ENCODE measurements around the gene UBE3B.

UBE3B gene

GRCh38 chr12:109533487-109533740 lies 56.0 kb downstream of the UBE3B start:
- DNase-seq: no peak

DNA sequence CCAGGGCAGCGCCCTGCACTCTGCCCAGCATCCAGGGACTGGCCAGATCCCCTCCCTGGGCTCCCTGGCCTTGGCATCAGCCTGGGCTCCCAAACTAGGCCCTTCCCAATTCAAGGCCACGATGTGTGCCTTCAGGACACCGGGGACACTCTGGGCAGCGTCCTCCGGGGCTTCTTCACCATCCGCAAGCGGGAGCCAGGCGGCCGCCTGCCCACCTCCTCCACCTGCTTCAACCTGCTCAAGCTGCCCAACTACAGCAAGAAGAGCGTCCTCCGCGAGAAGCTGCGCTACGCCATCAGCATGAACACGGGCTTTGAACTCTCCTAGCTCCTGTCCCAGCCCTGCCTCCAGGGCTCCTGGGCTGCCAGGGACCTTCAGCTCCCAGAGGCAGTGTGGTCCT lies 57.0 kb downstream of the UBE3B start:
- no peak for DNase-seq

DNA sequence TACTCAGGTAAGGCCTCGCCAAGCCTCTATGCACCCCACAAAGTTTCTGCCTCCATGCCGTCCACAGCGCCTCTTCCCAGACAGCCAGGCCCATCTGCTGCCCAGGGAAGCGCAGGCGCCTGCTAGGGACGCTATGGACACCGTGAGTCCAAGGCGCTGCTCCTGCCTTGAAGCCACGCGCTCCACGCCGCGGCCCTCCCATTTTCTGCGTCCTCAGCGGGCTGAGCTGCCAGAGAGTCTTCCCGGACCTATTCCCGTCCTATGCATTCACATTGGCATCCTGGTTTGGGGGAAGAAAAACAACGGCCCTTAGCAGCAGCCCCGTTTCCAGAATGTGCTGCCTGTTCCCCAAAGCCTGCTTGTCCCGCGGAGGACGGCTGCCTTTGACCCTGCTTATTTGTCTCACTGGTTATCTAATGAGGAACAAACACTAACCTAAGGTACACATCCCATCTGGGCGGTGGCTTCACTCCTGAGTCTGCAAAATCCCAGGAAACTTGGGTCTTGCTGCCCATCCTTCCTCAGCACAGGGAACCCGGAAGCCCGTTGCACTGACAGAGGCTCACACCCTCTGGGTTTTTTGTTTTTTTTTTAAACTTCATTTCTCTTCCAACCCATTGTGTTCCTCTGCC lies 57.9 kb downstream of the UBE3B start:
- DNase-seq: no peak

- DNase-seq: no peak
These were observed 58.4 kb downstream of the UBE3B start for GRCh38 chr12:109535863-109536250.

- DNase-seq: no peak
These were observed 59.7 kb downstream of the UBE3B start for GRCh38 chr12:109537136-109537535.

- no peak for DNase-seq
These were observed 60.9 kb downstream of the UBE3B start for GRCh38 chr12:109538191-109538863.

GRCh38 chr12:109539508-109539907 lies 62.1 kb downstream of the UBE3B start:
- DNase-seq: peak; percentile 65

DNA sequence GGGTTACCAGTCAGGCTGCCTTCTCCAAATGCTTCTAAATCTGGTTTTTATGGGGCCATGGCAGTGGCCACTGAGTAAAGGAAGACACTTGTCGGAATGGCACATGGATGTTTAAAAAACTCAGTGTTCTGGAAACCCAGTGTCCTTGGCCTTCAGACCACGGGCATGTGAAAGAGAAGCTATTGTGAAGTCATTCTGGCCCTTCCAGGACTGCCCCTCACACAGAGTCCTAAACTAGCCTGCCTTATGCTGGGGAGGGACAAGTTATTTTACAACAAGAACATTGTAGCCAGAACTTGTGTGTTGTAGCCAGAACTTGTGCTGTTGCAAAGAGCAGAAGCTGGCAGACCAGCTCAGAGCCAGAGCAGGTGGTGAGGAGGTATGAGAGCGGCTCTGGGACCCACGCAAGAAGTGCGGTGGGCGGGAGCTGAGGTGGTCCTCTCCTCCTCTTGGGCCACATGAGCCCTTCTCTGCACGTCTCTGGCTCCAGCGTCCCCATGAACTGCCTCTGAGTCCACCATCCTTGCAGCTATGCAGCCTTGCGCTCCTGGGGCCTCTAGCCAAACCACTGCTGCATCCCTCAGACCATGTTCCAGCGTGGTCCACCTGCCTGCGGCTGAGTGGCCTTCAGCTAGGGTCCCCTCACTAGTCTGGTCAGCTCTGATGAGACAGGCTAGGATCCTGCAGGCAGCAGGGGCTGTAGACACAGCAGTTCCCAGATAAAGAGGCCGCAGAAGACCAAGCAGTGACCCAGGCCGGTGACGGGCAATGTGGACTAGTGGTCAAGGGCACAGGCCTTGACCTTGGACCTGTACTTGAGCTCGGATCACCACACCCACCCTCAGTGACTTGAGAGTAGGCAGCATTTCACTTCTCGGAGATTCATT lies 63.3 kb downstream of the UBE3B start:
- no peak for DNase-seq

- DNase-seq: no peak
These were observed 63.9 kb downstream of the UBE3B start for GRCh38 chr12:109541413-109541726.

GRCh38 chr12:109542014-109542413 lies 64.6 kb downstream of the UBE3B start:
- peak; percentile 70 for DNase-seq

- DNase-seq: peak; percentile 5
These were observed 65.4 kb downstream of the UBE3B start for GRCh38 chr12:109542876-109543275.

GRCh38 chr12:109544955-109545531 lies 67.6 kb downstream of the UBE3B start:
- DNase-seq: peak; percentile 16

- no peak for DNase-seq
These were observed 68.4 kb downstream of the UBE3B start for GRCh38 chr12:109545826-109546225.

- DNase-seq: no peak
These were observed 69.9 kb downstream of the UBE3B start for GRCh38 chr12:109547286-109547685.

GRCh38 chr12:109548258-109548657 lies 70.8 kb downstream of the UBE3B start:
- DNase-seq: no peak

DNA sequence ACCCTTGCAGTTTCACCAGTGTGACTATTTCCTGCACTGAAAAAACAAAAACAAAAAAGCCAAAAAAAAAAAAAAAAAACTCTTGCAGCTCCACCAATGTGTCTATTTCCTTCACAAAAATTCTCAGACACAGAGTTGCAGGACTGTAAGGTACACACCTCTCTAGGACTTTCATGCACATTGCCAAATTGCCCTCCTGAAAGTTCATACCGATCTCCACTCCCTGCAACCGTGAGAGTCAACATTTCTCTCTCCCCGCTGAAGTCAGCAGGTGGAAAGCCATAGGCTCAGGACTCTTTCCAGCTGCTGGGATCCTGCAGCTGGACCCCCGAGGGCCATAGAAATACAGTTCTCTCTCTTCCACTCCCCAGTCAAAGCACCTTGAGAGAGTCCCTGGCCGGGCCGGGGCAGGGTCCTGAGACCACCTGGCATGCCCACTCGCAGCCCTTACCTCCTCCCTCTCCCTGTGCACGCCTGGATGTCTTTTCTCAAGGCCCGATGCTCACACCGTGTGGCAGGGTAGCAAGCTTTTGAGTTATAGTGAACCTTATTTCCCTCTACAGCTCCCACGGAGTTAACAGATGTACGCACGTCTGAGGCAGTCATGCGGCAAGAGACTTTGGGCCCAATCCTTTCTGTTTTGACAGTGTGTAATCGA lies 72.3 kb downstream of the UBE3B start:
- DNase-seq: no peak

DNA sequence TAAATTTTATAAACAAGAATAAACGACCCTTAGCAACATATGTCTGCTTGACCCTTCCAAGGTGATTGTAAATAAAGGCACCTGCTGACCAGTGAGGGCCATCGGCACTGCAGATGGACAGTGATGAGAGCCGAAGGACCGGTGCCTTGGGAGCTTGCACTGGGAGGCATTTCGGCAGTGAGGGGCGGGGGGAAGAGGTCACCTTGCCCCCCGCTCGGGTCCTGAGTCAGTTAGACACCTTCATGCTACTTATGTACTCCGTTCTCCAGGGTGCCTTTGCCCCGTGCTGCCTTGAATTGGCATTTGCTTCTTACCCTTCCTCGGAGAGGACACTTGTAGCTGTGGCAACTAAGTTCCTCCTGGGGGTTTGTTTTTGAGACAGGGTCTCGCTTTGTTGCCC lies 72.8 kb downstream of the UBE3B start:
- no peak for DNase-seq

DNA sequence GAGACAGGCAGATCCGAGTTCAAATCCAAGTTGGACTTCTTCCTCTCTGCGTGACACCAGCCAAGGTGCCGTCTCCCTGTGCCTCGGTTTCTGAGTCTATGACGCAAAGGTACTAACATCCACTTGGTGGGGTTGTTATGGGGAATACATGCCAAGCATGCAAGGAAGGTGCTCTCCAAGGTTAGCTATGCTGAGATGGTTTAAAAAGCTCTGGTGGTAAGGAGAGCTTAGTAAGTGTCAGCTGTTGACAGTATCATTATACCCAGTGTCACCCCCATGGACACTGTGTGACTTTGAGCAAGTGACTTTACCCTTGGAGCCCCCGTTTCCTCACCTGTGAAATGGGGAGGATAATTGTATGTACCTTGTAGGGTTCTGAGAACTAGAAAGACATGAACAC lies 73.7 kb downstream of the UBE3B start:
- DNase-seq: no peak

- no peak for DNase-seq
These were observed 75.5 kb downstream of the UBE3B start for GRCh38 chr12:109552971-109553370.

GRCh38 chr12:109553483-109553882 lies 76.0 kb downstream of the UBE3B start:
- no peak for DNase-seq

GRCh38 chr12:109553906-109554500 lies 76.6 kb downstream of the UBE3B start:
- DNase-seq: no peak

GRCh38 chr12:109554761-109555160 lies 77.3 kb downstream of the UBE3B start:
- no peak for DNase-seq
